Endothelial cell of umbilical vein (primary cell): ENCODE measurements around the gene CNOT11. TPM values are rescaled to one million over a fixed set of nuclear protein-coding genes. Genes with fewer than 3 reads are reported as not detected.
"Not testable (repeated sequence)": the region's sequence is repeated elsewhere in the genome, so short reads cannot be mapped to it uniquely, and the experiment has no call there.

Experiments used
- BruUV-seq: library from RNA; stranded (reverse); fragments of 400-500 nt; replicated peaks from 2 replicates; lab custom pipeline; 2021; lab: Mats Ljungman, UMichigan
- CTCF ChIA-PET: fragments of 300-600, 350-600 bp; sonication (Branson Sonifier 250); formaldehyde crosslinking; loops from one replicate; lab custom pipeline; 2021; ENCODE audit warnings: antibody characterized with exemption, inconsistent platforms; lab: Charles Lee
- POLR2A ChIA-PET: fragments of 300-600, 350-600 bp; sonication (Branson Sonifier 250); formaldehyde crosslinking; loops from one replicate; lab custom pipeline; 2021; ENCODE audit warnings: antibody characterized with exemption, inconsistent platforms; lab: Charles Lee
- DNase-seq: peaks from one replicate; pipeline ENCODE4 v3.0.0-alpha.2; 2011; ENCODE audit warnings: low read depth, low spot score
- FAIRE-seq: peaks from 2 replicates; lab custom pipeline; 2011; peaks lifted over from hg19 to GRCh38; lab: Jason Lieb, UNC
- H2AFZ ChIP-seq: 2 replicates; pipeline ENCODE4 v1.6.0; 2012; ENCODE audit warnings: low read depth, low read length, control low read depth, inconsistent platforms
- H3K27ac ChIP-seq: 2 replicates; pipeline ENCODE4 v1.5.1; 2011; ENCODE audit warnings: low read depth, mild to moderate bottlenecking, control low read depth, low read length, moderate library complexity; ENCODE audit not compliant: insufficient read depth
- H3K27me3 ChIP-seq, 2 experiments: 2 replicates each; pipeline versions ENCODE4 v1.6.0 to v1.6.1; 2011; ENCODE audit warnings: low read length in 2 of 2, mixed read lengths in 1 of 2; ENCODE audit not compliant: control insufficient read depth in 2 of 2, insufficient read depth in 2 of 2
- H3K36me3 ChIP-seq, 2 experiments: 2 replicates in 1 of 2; 3 replicates in 1 of 2; pipeline ENCODE4 v1.5.1; 2011; ENCODE audit warnings: low read length in 2 of 2, mild to moderate bottlenecking in 1 of 2, moderate library complexity in 1 of 2; ENCODE audit not compliant: control insufficient read depth in 2 of 2, insufficient read depth in 2 of 2; ENCODE audit errors: extremely low read depth in 1 of 2
- H3K4me1 ChIP-seq: 3 replicates; pipeline ENCODE4 v1.5.1; 2011; ENCODE audit warnings: mild to moderate bottlenecking, low read length; ENCODE audit not compliant: control insufficient read depth, insufficient read depth; ENCODE audit errors: extremely low read depth
- H3K4me2 ChIP-seq: 2 replicates; pipeline ENCODE4 v1.6.1; 2011; ENCODE audit warnings: low read length, control low read depth, mixed read lengths; ENCODE audit not compliant: insufficient read depth
- H3K4me3 ChIP-seq, 3 experiments: fragments of 200-600 bp in 1 of 3; sonication (generic), shearing (Covaris generic) in 1 of 3; replicated peaks in 1 of 3; 2 replicates each; pipeline ENCODE4 v1.5.1; 2011 to 2016; ENCODE audit warnings: control low read depth in 3 of 3, low read length in 3 of 3, mild to moderate bottlenecking in 2 of 3, inconsistent platforms in 1 of 3, low read depth in 1 of 3, moderate library complexity in 1 of 3; ENCODE audit not compliant: insufficient read depth in 1 of 3
- H3K79me2 ChIP-seq: 2 replicates; pipeline ENCODE4 v1.6.0; 2012; ENCODE audit warnings: low read length, inconsistent platforms; ENCODE audit not compliant: control insufficient read depth, insufficient read depth
- H3K9ac ChIP-seq: replicated peaks from 2 replicates; pipeline ENCODE3; 2011; ENCODE audit warnings: low read length, control low read depth; ENCODE audit not compliant: insufficient read depth; ENCODE audit errors: extremely low read depth
- H3K9me1 ChIP-seq: replicated peaks from 3 replicates; pipeline ENCODE4 v1.6.0; 2011; ENCODE audit warnings: mild to moderate bottlenecking, low read length; ENCODE audit not compliant: control insufficient read depth, insufficient read depth; ENCODE audit errors: extremely low read depth
- H3K9me3 ChIP-seq: replicated peaks from 2 replicates; pipeline ENCODE4 v1.5.1; 2012; ENCODE audit warnings: low read length, inconsistent platforms; ENCODE audit not compliant: control insufficient read depth, insufficient read depth
- H4K20me1 ChIP-seq: replicated peaks from 2 replicates; pipeline ENCODE3; 2011; ENCODE audit warnings: mild to moderate bottlenecking, low read length; ENCODE audit not compliant: control insufficient read depth, insufficient read depth; ENCODE audit errors: extremely low read depth
- EZH2 ChIP-seq: IDR thresholded peaks from 2 replicates; pipeline ENCODE4 v1.6.1; 2012; ENCODE audit warnings: borderline replicate concordance, low read depth, mild to moderate bottlenecking, moderate library complexity, low read length, inconsistent platforms; ENCODE audit not compliant: severe bottlenecking
- FOS ChIP-seq: IDR thresholded peaks from 2 replicates; pipeline ENCODE4 v1.6.1; 2011; ENCODE audit warnings: mild to moderate bottlenecking, low read length, moderate library complexity, borderline replicate concordance; ENCODE audit not compliant: insufficient read depth
- GATA2 ChIP-seq: IDR thresholded peaks from 2 replicates; pipeline ENCODE4 v1.7.0; 2011; ENCODE audit warnings: low read depth, mild to moderate bottlenecking, moderate library complexity, mixed read lengths, low read length; ENCODE audit not compliant: insufficient read length, insufficient read depth
- JUN ChIP-seq: IDR thresholded peaks from 2 replicates; pipeline ENCODE4 v1.6.1; 2011; ENCODE audit warnings: borderline replicate concordance, low read depth; ENCODE audit not compliant: insufficient read length, insufficient read depth
- MYC ChIP-seq: IDR thresholded peaks from one replicate; pipeline ENCODE4 v1.6.1; 2011; ENCODE audit warnings: mild to moderate bottlenecking, low read depth, low read length
- POLR2A ChIP-seq: IDR thresholded peaks from 2 replicates; pipeline ENCODE4 v1.6.1; 2012; ENCODE audit warnings: low read depth, mild to moderate bottlenecking, control low read depth, low read length
- POLR2AphosphoS5 ChIP-seq: IDR thresholded peaks from 2 replicates; pipeline ENCODE4 v1.6.1; 2012; ENCODE audit warnings: low read depth, mild to moderate bottlenecking, control low read depth, low read length, moderate library complexity; ENCODE audit not compliant: insufficient read depth
- dilution Hi-C: fragments of 300-500 bp; cut with MboI; formaldehyde crosslinking; loops from one replicate; pipeline ENCODE4 v1.15.0; 2019; ENCODE audit warnings: low sequenced_read_pairs; ENCODE audit not compliant: extremely low pct_ligation_motif_present
- intact Hi-C: fragments of 100-400 bp; cut with micrococcal nuclease; formaldehyde crosslinking; loops from one replicate; pipeline ENCODE4 v1.10.0; 2022
- polyA plus RNA-seq, 4 experiments: library from polyadenylated mRNA; depleted of rRNA in 3 of 4; stranded (reverse) in 3 of 4; unstranded in 1 of 4; fragments of >200 nt; gene quantifications; 2 replicates each; pipeline versions ENCODE4 v1.2.1 to v1.2.3, GENCODE V29; 2011 to 2012; ENCODE audit warnings: missing spikeins in 1 of 4
- total RNA-seq: library from RNA; stranded (reverse); gene quantifications from 2 replicates; pipeline ENCODE4 v1.2.3, GENCODE V29; 2021
- TF ChIP-seq, protein P1 (sequence below): IDR thresholded peaks from 2 replicates; pipeline ENCODE4 v1.6.1; 2011; ENCODE audit not compliant: insufficient read depth, insufficient read length
- TF ChIP-seq, protein P2 (sequence below), 2 donors: IDR thresholded peaks; 1 replicate in 1 of 2; 2 replicates in 1 of 2; pipeline ENCODE4 v1.5.1; 2011; ENCODE audit warnings: low read length in 2 of 2, mild to moderate bottlenecking in 2 of 2, moderate library complexity in 2 of 2, control low read depth in 1 of 2, inconsistent platforms in 1 of 2, low read depth in 1 of 2; ENCODE audit not compliant: insufficient read depth in 1 of 2; ENCODE audit errors: extremely low read depth in 1 of 2

The CNOT11 gene
- total and polyA plus RNA-seq, 2 donors (not counting 3 experiments of a cell fraction or from before 2014, with no cell fraction given), result 40.5 to 44.3 TPM

DNA sequence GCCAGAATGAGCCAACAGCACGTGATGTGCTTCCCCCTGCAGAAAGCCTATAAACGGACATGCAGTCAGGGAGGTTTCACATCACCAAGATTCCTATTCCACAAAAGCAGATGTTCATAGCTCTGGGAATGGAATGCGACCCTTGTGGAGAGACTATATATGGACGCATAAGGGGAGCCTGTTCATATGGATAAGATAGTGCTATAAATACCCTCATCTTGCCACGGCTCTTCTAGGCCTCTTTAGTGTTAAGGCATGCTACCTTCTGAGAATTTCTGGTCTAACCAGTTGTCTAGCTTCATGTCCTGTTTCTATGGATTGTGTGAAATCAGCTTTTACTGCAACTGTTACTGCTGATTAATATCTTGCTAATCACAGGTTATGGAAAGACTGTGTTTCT, 14.7 kb upstream of the CNOT11 start:
- FAIRE-seq, H3K27me3 ChIP-seq, H3K4me3 ChIP-seq, H3K9me3 ChIP-seq, H3K27ac ChIP-seq, H3K9me1 ChIP-seq, DNase-seq, H4K20me1 ChIP-seq, H2AFZ ChIP-seq, CTCF ChIA-PET, H3K79me2 ChIP-seq, H3K36me3 ChIP-seq, dilution Hi-C loops, H3K9ac ChIP-seq, BruUV-seq, POLR2A ChIA-PET, H3K4me2 ChIP-seq, H3K4me1 ChIP-seq, intact Hi-C loops: not testable (repeated sequence)

DNA sequence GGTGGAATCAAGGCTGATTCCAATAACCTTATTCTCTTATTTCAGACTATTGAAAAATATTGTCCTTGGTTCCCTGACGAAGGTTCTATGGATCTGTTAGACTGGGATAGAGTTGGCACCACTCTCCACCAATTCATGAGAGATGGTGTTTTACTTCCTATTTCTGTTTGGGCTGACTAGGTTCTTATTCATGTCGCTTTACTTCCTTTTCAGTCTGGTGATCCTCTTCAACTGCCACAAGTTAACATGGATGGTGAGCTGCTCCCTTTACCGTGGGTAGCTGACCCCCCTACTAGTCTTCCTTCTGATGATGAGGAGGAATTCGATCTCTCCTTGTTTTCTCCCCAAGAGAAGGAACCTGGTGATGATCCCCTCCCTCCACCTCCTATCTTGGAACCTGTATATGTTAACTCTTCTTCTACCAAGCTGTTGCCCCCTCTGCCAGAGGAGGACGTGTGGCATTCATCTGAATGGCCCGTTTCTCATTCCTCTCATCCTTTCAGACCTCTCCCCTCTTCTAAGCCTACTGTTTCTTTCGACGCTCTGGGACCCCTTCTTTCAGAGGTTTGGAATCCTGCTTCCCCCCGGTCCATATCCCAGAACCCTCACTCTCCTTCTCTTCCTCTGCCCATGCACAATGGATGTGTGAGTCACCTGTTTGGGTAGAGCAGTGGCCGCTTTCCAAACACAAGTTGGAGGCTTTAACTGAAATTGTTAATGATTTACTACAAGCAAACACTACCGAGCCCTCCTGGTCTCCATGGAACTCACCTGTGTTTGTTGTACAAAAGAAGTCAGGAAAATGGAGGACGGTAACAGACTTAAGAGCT, 13.5 kb upstream of the CNOT11 start:
- H3K9ac ChIP-seq, result no peak overlapping the region
- no TSS peak for BruUV-seq
- no peak for TF ChIP-seq POLR2AphosphoS5
- no peak for TF ChIP-seq FOS
- no peak for TF ChIP-seq MYC
- no peak for TF ChIP-seq POLR2A
- no peak for TF ChIP-seq EZH2
- TF ChIP-seq JUN, result no peak
- TF ChIP-seq, protein P1, sequence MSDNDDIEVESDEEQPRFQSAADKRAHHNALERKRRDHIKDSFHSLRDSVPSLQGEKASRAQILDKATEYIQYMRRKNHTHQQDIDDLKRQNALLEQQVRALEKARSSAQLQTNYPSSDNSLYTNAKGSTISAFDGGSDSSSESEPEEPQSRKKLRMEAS, result no peak
- TF ChIP-seq GATA2, result no peak
- TF ChIP-seq, protein P2, sequence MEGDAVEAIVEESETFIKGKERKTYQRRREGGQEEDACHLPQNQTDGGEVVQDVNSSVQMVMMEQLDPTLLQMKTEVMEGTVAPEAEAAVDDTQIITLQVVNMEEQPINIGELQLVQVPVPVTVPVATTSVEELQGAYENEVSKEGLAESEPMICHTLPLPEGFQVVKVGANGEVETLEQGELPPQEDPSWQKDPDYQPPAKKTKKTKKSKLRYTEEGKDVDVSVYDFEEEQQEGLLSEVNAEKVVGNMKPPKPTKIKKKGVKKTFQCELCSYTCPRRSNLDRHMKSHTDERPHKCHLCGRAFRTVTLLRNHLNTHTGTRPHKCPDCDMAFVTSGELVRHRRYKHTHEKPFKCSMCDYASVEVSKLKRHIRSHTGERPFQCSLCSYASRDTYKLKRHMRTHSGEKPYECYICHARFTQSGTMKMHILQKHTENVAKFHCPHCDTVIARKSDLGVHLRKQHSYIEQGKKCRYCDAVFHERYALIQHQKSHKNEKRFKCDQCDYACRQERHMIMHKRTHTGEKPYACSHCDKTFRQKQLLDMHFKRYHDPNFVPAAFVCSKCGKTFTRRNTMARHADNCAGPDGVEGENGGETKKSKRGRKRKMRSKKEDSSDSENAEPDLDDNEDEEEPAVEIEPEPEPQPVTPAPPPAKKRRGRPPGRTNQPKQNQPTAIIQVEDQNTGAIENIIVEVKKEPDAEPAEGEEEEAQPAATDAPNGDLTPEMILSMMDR (IDR thresholded peaks at IDR 0.05; ENCODE audit: extremely low read depth in 1 of 2, insufficient read depth in 1 of 2, low read depth in 1 of 2, low read length in 2 of 2), result no peak
- intact Hi-C loops, result no loop called here
- H3K27ac ChIP-seq, result no peak overlapping the region
- no peaks in the 10 kb centered on the region for H3K79me2 ChIP-seq
- H3K36me3 ChIP-seq, result no peaks in the 10 kb centered on the region
- H3K27me3 ChIP-seq, result no peaks in the 10 kb centered on the region
- no peak overlapping the region for H3K4me2 ChIP-seq
- CTCF ChIA-PET, result interaction anchor here (1.3 to 2.5 kb wide), 4 partner anchors 10 to 15 kb away, joined by 3 to 20 read pairs (median 8); partner anchors contain the start of gene CNOT11
- no peaks in the 10 kb centered on the region for H3K9me1 ChIP-seq
- DNase-seq (no peak), FAIRE-seq (no peak)
- H2AFZ ChIP-seq, result no peak overlapping the region
- dilution Hi-C loops, result no loop called here
- POLR2A ChIA-PET, result no interaction called here
- H3K4me1 ChIP-seq, result no peaks in the 10 kb centered on the region
- H4K20me1 ChIP-seq, result no peaks in the 10 kb centered on the region
- H3K4me3 ChIP-seq, result no peak overlapping the region
- H3K9me3 ChIP-seq, result no peaks in the 10 kb centered on the region
